HCT116 (cell line): Measurements from ENCODE around the gene REPS2.

Source experiments
- SRF ChIP-seq: IDR thresholded peaks from 2 replicates; pipeline ENCODE4 v1.6.1; 2012; ENCODE audit warnings: low read depth
- TF ChIP-seq, protein P1 (sequence below), 3 experiments: fragments of 200-600 bp in 1 of 3; sonication (generic) in 1 of 3; IDR thresholded peaks in 2 of 3; conservative IDR thresholded peaks in 1 of 3; 2 replicates each; pipeline ENCODE4 v1.5.1; 2012 to 2017; ENCODE audit warnings: low read depth in 2 of 3, low read length in 2 of 3, antibody characterized with exemption in 1 of 3, borderline replicate concordance in 1 of 3, control low read depth in 1 of 3, mild to moderate bottlenecking in 1 of 3, mixed read lengths in 1 of 3, mixed run types in 1 of 3, moderate library complexity in 1 of 3; ENCODE audit not compliant: insufficient read depth in 1 of 3

DNA sequence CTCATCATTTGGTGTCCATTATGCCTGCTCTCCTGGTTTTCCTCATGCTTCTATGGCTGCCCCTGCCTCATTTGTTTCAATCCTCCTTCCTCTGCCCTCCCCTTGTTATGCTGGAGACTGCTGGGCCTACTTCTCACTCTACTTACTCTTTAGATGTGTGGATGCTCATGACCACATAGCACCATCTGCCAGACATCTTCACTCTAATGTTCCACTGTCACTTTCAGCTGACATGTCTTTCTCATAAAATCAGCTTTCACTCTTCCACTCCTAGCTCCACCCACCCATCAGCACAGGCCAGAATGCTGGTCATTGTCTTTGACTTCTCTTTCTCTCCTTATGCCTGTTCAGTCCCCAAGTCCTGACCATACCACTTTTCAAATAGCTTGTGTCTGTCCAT, 86.8 kb downstream of the REPS2 start:
- TF ChIP-seq, protein P1, sequence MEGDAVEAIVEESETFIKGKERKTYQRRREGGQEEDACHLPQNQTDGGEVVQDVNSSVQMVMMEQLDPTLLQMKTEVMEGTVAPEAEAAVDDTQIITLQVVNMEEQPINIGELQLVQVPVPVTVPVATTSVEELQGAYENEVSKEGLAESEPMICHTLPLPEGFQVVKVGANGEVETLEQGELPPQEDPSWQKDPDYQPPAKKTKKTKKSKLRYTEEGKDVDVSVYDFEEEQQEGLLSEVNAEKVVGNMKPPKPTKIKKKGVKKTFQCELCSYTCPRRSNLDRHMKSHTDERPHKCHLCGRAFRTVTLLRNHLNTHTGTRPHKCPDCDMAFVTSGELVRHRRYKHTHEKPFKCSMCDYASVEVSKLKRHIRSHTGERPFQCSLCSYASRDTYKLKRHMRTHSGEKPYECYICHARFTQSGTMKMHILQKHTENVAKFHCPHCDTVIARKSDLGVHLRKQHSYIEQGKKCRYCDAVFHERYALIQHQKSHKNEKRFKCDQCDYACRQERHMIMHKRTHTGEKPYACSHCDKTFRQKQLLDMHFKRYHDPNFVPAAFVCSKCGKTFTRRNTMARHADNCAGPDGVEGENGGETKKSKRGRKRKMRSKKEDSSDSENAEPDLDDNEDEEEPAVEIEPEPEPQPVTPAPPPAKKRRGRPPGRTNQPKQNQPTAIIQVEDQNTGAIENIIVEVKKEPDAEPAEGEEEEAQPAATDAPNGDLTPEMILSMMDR (IDR thresholded peaks at IDR 0.05 in 2 of 3, conservative IDR thresholded peaks at IDR 0.05 in 1 of 3; ENCODE audit: borderline replicate concordance in 1 of 3, insufficient read depth in 1 of 3, low read depth in 2 of 3, low read length in 2 of 3): no peak
- no peak for TF ChIP-seq SRF
